HG03565 (cell line): ENCODE measurements around the gene PFAS.
"Not testable (repeated sequence)": the region's sequence is repeated elsewhere in the genome, so short reads cannot be mapped to it uniquely, and the experiment has no call there.

ENCODE experiments used
- ATAC-seq: cut with Tn5 transposase; IDR thresholded peaks from one replicate; pipeline ENCODE4 v1.9.1; 2021; ENCODE audit warnings: mild to moderate bottlenecking, moderate library complexity; ENCODE audit not compliant: unreplicated experiment

The PFAS gene, protein sequence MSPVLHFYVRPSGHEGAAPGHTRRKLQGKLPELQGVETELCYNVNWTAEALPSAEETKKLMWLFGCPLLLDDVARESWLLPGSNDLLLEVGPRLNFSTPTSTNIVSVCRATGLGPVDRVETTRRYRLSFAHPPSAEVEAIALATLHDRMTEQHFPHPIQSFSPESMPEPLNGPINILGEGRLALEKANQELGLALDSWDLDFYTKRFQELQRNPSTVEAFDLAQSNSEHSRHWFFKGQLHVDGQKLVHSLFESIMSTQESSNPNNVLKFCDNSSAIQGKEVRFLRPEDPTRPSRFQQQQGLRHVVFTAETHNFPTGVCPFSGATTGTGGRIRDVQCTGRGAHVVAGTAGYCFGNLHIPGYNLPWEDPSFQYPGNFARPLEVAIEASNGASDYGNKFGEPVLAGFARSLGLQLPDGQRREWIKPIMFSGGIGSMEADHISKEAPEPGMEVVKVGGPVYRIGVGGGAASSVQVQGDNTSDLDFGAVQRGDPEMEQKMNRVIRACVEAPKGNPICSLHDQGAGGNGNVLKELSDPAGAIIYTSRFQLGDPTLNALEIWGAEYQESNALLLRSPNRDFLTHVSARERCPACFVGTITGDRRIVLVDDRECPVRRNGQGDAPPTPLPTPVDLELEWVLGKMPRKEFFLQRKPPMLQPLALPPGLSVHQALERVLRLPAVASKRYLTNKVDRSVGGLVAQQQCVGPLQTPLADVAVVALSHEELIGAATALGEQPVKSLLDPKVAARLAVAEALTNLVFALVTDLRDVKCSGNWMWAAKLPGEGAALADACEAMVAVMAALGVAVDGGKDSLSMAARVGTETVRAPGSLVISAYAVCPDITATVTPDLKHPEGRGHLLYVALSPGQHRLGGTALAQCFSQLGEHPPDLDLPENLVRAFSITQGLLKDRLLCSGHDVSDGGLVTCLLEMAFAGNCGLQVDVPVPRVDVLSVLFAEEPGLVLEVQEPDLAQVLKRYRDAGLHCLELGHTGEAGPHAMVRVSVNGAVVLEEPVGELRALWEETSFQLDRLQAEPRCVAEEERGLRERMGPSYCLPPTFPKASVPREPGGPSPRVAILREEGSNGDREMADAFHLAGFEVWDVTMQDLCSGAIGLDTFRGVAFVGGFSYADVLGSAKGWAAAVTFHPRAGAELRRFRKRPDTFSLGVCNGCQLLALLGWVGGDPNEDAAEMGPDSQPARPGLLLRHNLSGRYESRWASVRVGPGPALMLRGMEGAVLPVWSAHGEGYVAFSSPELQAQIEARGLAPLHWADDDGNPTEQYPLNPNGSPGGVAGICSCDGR (N-terminal part only)

DNA sequence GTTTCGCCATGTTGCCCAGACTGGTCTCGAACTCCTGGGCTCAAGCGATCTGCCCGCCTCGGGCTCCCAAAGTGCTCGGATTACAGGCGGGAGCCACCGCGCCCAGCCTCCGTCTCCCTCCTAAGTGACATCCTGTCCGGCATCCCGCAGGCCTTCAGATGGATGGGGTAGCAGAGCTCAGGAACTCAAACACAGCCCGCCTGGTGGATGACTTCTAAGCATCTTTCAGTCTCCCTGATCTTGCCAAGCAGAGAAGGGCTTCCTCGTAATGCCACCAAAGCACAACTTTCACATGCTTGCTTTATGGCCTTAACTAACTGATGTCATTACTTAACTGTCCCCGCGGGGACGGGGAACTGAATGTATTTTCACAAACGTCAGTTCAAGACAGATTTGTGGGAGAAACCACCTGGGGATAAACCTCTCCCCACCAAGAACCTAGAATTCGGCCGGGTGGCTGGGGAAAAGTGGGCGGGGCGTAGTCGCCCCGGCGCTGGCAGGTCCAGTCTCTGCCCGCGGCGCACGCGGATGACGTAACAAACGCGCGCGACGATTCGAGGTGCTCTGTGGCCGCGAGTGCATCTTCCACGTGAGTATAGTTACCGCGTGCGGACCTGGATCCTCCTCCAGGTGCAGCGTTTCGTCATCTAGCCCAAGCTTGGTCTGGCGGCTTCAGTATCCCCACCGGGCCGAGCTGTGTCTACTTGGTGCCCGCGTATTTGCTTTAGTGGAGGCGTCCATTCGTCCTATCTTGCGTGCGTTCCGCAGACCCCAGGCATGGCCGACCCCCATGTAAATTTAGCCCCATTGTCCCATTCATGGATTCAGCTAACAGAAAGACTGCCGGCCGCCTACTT, at the start of gene PFAS:
TSS of gene PFAS (plus strand) at position 539 of the 857 bp plus-strand sequence. CDS start 4,649 bp downstream, outside the sequence.
- ATAC-seq = peak; percentile 48

DNA sequence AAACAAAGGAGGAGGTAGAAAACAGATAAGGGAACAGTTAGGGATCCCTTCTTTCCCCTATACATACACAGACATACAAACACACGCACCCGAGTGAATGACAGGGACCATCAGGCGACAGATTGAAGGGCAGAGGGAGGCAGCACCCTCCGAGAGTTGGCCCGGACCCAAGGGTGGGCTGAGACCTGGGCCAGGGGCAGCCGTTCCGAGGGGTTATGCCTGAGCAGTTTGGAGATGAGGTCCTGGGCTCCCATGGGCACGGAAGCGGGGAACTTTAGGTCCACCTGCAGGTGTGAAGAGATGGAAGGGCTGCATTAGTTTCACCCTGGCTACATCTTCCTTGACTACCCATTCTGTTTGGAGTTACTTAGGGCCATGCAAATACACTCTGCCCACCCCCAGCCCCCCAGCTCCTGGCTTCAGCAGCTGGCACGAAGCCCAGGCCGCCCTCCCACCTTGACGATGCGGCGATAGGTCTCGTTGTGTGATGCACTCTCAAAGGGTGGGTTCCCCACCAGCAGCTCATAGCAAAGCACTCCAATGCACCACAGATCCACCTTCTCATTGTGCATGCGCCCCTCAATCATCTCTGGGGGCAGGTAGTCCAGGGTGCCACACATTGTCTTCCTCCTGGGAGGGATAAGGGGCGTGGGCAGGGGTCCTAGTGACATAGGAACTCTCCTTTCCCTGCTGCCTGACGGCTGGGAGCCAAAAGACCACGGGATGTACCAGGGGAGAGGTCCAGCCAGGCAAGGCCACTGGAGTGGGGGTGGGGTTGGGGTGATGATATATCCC, 44.1 kb upstream of the PFAS start:
- ATAC-seq = no peak

GRCh38 chr17:8206536-8206935, 42.6 kb upstream of the PFAS start:
- ATAC-seq = no peak

DNA sequence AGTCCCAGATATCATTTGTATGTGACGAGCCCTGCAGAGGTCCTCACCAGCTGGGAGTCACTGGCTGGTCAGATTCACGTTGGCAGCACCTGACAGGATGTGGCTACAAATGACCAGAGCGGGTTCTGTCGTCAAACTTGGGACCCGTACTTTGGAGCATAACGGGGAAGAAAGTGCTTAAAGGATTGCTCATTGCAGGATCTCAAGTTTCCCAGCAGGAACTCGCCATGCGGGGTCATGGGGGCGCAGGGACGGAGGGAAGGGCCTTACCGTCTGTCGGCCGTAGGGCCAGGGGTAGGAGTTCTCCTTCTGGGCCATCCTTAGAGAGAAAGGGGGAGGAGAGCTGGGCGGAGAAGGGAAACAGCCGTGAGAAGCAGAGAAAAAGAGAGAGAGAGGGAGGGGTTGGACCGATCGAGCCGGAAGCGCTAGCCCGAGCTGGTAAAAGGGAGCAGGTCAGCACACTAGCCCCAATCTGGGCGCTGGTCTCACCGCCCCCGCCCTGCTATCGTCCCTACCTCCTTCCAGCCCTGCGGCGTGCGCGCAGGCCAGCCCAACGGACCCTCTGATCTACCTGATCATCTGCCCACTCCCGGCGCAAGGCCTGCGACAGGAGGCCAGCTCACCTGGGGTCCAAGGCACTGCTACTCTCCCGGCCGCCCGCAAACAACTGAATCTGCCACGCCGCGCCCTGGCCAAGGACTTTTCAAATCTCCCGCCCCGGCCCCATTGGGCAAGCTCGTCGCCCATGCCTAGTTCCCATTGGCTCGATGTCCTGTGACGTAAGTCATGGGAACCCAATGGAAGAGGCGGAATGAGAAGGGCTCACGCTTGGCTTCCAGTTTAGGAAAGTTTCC, 39.0 kb upstream of the PFAS start, which contains the start of gene AURKB:
TSS of gene AURKB (minus strand) at position 669 of the 854 bp plus-strand sequence. CDS start at position 318, 351 bp downstream.
- ATAC-seq = peak; percentile 74

DNA sequence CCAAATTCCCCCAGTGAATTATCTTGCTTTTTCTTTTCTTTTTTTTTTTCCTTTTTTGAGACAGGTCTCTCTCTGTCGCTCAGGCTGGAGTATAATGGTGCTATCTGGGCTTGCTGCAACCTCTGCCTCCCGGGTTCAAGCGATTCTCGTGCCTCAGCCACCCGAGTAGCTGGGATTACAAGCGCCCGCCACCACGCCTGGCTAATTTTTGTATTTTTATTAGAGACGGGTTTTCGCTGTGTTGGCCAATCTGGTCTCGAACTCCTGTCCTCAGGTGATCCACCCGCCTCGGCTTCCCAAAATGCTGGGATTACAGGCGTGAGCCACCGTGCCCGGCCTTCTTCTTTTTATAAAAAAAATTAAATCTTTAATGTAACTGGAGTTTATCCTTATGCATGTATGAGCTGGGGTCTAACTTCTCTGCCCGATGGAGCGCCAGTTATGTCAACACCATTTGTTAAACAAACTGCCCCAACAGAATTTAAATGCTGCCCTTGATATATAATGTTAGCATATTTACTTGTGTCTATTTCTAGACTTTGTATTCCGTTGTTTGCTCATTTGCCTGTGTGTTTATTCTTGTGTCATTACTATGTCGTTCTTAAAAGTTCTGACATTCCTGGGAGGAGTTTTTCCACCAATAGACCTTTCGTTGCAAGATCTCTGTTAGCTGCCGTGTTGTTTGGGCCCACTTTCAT, 38.2 kb upstream of the PFAS start:
- no peak for ATAC-seq

DNA sequence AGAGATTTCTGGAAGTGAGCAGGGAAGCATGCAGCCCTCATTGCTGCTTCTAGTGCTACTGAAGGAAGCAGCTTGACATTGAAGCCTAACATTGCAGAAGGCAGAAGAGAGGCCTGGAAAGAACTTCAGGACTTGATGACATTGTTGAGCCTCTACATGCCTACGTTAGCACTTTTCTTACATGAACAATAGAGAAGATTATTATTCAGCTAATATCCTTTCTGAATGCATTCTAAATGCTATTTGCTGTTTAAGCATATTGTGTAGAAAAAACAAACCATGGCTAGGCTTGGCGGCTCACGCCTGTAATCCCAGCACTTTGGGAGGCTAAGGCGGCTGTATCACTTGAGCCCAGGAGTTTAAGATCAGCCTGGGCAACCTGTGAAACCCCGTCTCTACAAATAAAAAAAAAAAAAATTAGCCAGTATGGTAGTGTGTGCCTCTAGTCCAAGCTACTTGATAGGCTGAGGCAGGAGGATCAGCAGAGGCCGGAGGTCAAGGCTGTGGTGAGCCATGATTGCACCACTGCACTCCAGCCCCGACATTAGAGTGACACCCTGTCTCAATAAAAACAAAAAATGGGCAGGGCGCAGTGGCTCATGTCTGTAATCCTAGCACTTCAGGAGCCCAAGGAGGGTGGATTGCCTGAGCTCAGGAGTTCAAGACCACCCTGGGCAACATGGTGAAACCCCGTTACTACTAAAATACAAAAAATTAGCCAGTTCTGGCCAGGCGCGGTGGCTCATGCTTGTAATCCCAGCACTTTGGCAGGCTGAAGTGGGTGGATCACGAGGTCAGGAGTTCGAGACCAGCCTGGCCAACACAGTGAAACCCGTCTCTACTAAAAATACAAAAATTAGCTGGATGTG, 36.5 kb upstream of the PFAS start:
- no peak for ATAC-seq

DNA sequence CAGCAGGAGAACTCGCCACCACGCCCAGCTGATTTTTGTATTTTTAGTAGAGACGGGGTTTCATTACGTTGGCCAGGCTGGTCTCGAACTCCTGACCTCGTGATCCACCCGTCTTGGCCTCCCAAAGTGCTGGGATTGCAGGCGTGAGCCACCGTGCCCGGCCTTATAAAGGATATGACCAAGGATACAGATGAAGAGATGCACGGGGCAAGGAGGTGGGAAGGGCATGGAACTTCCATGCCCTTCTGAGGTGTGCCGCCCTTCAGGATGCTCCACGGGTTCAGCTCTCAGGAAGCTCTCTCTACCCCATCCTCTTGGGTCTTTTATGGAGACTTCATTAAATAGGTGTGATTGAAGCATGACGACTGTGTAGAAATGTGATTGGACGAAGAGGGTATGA, 35.1 kb upstream of the PFAS start:
- ATAC-seq = not testable (repeated sequence)

DNA sequence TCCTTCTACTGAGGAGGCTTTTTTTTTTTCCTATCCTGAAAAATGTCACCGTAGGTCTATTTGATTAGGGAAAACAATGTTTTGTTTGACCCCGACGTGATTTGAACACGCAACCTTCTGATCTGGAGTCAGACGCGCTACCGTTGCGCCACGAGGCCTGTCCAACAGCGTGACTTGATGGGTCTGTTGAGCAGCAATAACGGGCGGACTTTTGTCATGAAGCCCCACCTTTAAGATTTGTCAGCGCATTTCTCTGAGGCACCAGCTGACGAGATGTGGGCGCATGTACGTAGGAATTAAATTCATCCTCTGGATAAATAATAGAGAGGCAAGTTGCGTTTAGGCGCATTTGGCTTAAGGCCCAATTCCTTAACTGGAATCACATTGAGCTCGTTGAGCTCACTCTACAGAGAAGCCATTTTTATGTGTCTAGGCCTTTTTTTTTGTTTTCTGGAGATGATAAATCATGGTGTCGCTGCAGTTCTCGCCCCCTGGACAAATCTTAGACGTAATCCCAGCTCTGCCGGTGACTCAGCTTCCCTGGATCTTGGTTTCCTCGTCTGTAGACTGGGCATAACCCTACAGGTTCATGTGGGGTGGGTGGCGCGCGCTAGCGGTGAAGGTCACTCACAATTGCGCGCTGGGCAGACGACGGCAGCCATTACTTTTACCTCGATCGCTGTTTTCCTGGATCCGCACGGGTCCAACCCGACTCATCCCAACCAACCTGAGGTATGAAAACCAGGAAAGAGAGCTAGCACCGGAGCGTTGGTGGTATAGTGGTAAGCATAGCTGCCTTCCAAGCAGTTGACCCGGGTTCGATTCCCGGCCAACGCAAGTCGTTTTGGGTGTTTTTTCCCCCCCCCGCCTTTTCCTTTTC, 28.1 kb upstream of the PFAS start:
- no peak for ATAC-seq

DNA sequence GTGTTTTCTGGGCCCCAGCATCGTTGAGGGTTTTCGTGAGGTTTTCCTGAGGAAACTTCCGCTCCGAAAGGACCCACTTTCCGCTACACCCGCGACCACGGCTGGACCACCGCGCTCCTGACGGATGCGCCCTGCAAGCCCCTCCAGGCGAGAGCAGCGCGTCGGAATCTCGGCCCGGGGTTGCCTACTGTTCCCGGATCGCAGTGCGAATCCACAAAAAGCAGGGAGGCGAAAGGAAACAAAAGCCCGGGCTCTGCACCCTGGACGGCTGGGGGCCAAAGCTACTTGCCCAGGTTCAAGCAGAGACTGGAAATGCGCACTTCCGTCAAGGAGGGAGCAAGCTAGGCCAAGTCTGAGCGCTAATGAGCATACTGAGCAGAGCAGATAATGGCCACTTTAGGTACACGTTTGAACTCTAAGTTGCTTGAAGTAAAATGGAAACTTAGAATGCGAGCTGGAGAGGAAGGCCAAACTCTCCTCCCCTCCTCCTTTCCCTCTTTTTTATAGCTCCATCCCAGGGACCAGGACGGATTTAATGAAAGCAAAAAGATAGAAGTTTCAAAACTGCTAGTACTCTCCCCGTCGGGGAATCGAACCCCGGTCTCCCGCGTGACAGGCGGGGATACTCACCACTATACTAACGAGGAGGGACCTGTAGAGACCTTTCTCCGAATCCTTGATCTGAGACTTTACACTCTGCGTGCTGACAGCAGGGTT, 27.3 kb upstream of the PFAS start:
- ATAC-seq = peak; percentile 34

- ATAC-seq = no peak
Measured at GRCh38 chr17:8222380-8222629, 26.8 kb upstream of the PFAS start.

DNA sequence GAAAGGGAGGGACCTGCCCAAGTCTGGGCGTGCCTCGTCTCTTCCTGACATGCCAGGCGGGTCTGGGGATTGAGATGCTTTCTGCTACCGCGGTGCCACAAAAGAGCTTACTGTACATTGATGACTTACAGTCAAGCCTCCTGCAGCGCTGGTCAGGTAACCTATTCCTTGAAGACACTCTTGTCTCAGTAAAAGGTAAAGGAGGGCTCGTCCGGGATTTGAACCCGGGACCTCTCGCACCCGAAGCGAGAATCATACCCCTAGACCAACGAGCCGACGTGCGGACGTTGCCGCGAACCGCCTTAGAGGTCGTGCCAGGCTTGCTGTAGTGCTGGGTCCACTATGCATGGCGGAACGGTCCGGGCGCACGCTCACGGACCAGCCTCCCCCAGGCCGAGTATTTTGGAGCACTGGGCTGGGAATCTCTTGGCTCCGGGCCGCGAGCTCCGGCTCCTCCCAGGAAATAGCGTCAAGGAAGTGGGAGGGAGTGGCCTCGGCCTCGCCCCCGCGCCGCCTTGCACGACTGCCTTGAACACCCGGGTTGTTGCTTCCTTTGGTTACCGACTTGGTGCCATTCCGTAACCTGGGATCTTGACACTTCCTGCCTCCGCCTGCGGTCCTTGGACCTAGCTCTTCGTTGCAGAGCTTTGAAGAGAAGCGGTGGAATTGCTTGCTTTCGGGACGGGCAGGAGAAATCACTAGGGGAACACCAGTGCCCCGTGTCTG, 26.3 kb upstream of the PFAS start:
- peak; percentile 27 for ATAC-seq

GRCh38 chr17:8223356-8224126, 25.5 kb upstream of the PFAS start:
- no peak for ATAC-seq

GRCh38 chr17:8224891-8225812, 23.9 kb upstream of the PFAS start:
- no peak for ATAC-seq
